Stimulated activated CD8-positive, alpha-beta memory T cell treated with anti-CD3 and anti-CD28 coated beads, Interleukin-2, amount 100 ng/mL, for 48 hours (primary cell): ENCODE results near the gene NEDD4L.
"Not testable (repeated sequence)": the region's sequence is repeated elsewhere in the genome, so short reads cannot be mapped to it uniquely, and the experiment has no call there.

ENCODE experiments used
- DNase-seq, 2 donors: peaks; one replicate each; pipeline ENCODE4 v3.0.0-alpha.2; 2020; ENCODE audit warnings: low read depth in 2 of 2

The NEDD4L gene

GRCh38 chr18:58416704-58417683, 373.0 kb downstream of the NEDD4L start:
- DNase-seq, result no peak

DNA sequence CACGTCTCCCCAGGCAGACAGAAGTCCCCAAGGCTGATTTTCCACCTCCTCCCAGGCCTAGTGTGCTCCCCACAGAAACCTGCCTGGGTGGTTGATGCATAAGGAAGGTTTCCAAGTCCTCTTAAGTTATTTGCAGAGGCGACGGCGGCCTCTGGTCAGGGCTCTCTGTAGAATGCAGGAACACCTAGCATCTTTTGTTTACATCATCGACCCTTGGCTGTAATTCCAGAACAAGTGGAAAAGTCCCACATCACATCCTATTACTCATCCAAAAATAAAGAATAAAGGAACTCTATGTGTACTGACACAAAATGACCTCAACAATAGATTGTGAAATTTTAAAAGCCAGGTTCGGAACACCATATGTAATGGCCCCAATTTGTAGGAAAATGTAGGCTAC, 373.7 kb downstream of the NEDD4L start:
- no peak for DNase-seq

DNA sequence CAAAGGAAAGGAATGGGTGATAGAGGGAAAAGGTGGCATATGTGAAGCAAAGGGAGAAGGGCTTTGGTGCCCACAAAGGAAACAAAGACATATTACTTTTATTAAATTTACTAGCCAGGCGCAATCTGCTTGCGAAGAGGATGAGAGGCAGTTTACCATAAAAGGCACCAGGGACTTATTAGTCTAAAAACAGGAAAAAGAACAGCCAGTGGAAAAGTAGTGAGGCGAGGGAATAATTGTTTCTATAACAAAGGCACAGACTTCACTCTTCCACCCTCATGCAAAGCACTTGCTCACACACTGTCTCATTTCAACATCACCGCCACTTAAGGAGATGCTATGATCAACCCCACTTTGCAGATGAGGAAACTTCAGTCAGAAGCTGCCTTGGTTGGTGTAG, 374.3 kb downstream of the NEDD4L start:
- DNase-seq, result no peak

DNA sequence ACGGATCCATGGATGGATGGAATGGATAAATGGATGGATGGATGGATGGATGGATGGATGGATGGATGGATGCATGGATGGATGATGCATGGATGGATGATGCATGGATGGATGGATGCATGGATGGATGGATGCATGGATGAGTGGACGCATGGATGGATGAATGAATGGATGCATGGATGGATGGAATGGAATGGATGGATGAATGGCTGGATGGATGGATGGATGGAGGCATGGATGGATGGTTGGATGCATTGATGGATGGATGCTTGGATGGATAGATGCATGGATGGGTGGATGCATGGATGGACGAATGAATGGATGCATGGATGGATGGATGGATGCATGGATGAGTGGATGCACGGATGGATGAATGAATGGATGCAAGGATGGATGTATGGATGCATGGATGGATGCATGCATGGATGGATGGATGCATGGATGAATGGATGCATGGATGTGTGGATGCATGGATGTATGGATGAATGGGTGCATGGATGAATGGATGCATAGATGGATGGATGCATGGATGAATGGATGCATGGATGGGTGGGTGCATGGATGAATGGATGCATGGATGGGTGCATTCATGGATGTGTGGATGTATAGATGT, 375.7 kb downstream of the NEDD4L start:
- no peak for DNase-seq

GRCh38 chr18:58426611-58427010, 382.6 kb downstream of the NEDD4L start:
- no peak for DNase-seq

DNA sequence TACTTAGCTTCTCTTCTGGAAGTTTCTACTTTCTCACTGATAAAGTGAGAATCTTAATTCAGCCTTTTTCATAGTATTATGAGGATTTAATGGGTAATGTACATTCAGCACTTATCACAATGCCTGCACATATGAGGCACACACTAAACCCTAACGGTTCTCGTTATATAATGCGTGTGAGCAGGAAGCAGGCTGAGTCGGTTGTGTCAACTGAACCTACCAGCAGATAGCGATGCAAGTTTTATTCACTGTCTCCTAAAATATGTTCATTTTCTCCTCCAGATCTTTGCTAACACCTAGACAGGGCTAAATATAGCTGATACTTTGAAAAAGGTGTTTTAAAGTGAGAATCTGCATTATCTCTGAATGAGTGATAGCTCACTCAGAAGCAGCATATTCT, 383.3 kb downstream of the NEDD4L start:
- no peak for DNase-seq

DNA sequence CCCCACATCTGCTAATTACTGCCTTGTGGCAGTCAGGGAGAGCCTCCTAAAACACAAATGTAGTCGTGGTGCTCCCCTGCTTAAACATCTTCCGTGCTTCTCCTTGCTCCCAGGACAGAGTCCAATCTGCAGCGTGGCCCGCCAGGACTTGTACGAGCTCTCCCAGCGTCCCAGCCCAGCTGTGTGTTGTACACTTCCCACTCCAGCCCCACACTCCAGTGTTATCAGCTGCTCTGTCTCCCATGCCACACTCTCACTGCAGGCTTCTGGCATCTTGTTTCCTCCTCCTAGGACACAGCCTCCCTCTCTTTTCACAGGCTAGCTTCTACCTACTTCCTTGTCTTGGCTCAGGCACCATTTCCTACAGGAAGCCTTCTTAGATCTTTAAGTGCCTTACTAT, 385.4 kb downstream of the NEDD4L start:
- no peak for DNase-seq

DNA sequence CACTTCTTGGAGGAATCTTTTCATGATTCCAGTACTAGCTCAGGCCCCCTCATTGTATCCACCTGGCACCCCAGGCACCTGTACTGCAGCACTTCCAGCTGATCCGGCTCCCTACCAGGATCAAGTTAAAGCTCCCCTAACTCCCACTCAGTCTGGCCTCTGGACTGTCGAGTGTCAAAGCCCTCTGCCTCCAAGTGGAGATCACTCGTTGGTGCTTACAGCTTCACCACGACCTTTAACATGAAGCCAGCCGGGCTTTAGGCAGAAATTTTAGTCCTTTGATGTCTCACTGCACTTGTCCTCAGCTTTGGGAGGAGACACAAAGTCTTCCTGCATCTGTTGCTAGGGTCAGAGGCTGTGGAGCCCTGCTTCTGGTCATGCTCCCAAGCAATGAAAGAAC, 387.2 kb downstream of the NEDD4L start:
- no peak for DNase-seq

GRCh38 chr18:58432050-58432727, 388.2 kb downstream of the NEDD4L start:
- DNase-seq, result no peak

DNA sequence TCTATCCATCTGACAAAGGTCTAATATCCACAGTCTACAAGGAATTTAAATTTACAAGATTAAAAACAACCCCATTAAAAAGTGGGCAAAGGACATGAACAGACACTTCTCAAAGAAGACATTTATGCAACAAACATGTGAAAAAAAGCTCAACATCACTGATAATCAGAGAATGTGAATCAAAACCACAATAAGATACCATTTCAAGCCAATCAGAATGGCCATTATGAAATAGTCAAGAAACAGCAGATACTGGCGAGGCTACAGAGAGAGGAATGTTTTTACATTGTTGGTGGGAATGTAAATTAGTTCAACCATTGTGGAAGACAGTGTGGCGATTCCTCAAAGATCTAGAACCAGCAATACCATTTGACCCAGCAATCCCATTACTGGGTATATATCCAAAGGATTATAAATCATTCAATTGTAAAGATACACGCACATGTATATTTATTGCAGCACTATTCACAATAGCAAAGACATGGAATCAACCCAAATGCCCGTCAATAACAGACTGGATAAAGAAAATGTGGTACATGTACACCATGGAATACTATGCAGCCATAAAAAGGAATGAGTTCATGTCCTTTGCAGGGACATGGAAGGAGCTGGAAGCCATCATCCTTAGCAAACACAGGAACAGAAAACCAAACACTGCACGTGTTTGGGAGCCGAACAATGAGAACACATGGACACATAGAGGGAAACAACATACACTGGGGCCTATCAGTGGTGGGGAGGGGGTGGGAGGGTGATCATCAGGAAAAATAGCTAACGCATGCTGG, 391.4 kb downstream of the NEDD4L start:
- not testable (repeated sequence) for DNase-seq

DNA sequence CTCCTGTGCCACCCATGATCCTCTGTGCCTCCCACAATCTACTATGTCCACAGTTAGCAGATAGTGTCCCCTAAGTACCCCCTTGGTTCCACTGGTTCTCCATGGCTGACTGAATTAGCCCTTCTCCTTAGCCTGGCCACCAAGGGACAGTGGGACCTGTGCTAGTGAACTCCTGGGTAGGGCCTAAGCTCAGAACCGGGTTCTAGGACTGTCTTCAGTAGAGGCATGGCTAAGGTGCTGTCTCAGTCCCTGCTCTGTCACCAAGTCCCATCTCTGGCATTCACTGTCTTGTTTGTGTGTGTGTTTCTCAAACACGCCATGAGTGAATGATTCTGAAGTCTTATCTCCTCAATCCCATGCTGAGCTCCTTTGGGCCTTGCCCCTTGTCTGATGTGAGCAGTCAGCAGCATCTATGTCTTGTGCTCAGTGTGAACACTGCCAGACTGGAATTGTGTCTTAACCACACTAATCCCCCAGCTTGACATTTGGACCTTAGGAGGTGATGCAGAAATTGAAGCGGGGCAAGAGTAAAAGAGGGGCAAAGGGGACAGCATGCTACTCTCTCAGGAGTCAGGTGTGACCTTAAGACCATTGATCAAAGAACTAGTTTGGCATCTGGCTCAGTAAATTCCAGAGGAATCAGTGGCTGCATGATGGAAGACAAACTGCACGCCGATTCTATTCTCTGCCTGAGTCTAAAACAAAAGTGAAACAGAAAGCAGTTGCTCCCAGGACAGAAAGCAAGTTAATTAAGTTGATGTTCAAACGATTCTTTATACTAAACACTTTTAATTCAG, 394.3 kb downstream of the NEDD4L start:
- no peak for DNase-seq

DNA sequence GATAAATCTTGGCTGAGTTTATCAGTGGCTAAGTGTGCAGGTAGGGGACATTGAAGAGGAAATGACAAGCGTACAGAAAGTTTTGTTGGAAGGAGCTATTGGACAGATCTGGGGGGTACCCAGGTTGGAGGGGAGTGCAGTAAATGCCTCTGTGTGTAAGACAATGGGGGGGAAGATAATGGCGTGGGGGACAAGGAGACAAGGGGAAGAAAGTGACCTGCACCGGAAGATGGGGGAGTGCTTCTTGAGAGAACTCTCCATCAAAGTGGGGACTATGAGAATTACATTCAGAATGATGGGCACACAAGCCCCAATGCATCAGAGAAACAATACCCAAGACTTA, 394.9 kb downstream of the NEDD4L start:
- DNase-seq, result no peak

GRCh38 chr18:58443671-58444070, 399.6 kb downstream of the NEDD4L start:
- no peak for DNase-seq

DNA sequence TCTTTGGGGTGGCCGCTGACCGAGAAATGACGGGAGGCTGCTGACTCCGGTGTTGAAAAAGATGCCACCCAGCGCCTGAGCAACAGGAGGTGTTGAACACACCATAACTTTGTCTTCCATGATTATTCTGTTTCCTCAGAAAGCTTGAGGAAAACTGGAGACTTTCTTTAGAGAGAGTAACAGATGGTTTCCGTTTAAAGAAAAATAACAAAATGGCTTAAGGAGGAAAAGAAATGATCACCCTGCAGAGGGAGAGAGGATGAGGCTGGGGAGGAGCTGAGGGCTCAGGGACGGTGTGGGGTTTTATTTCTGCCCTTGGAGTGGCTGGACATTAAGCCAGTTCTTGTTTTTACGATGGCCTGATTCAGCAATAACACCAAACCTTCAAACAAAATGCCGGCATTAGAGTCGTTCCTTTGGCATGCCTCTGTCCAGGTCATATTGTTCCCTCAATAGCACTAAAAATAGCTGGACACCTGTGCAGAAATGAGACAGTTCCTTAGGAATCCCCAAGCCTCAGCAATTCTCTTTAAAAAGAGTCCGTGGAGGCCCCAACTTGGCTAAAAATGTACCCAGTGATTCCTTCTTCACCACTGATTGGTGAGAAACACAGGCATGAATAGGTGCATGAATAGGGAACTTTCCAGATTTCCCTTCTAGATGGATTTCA, 402.5 kb downstream of the NEDD4L start:
- no peak for DNase-seq

GRCh38 chr18:58447402-58448095, 403.5 kb downstream of the NEDD4L start:
- DNase-seq, result no peak

DNA sequence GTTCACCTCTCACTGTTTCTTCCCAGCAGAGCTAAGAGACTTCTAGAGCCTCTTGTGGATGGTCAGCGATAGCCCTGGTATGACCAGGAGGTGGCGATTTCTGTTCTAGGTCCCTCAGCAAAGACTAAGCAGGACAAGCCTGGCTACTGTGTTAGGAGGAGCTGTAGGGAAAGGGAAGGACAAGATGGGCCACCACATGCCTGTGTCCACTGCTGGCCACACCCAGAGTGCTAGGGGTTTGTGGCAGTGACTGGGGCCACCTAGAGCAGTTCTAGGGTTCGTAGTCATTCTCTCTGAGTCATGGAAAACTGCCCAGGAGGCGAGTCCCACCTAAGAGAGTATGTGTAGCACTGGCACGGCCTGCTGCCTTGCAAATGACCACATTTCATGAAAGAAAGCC, 405.4 kb downstream of the NEDD4L start:
- no peak for DNase-seq
